ENCODE data around the gene DOK5.

DOK5 gene

GRCh38 chr20:54545676-54546358 is 70.4 kb downstream of the DOK5 start:
- DNase-seq: no peak
- in situ Hi-C loops (cut with MboI; ENCODE audit: low pct_unique_long_range_greater_than_20kb, low sequenced_read_pairs): no loop called here

- in situ Hi-C loops (cut with MboI; ENCODE audit: low pct_unique_long_range_greater_than_20kb, low sequenced_read_pairs): no loop called here
- no peak for DNase-seq
Observed at GRCh38 chr20:54548849-54549248, 73.5 kb downstream of the DOK5 start.

GRCh38 chr20:54549658-54550326 is 74.4 kb downstream of the DOK5 start:
- DNase-seq: no peak
- in situ Hi-C loops (cut with MboI; ENCODE audit: low pct_unique_long_range_greater_than_20kb, low sequenced_read_pairs): no loop called here

GRCh38 chr20:54550776-54551396 is 75.5 kb downstream of the DOK5 start:
- in situ Hi-C loops (cut with MboI; ENCODE audit: low pct_unique_long_range_greater_than_20kb, low sequenced_read_pairs): no loop called here
- DNase-seq: no peak

GRCh38 chr20:54554006-54554405 is 78.6 kb downstream of the DOK5 start:
- no peak for DNase-seq
- in situ Hi-C loops (cut with MboI; ENCODE audit: low pct_unique_long_range_greater_than_20kb, low sequenced_read_pairs): no loop called here

GRCh38 chr20:54555150-54555549 is 79.8 kb downstream of the DOK5 start:
- no peak for DNase-seq
- in situ Hi-C loops (cut with MboI; ENCODE audit: low pct_unique_long_range_greater_than_20kb, low sequenced_read_pairs): no loop called here

GRCh38 chr20:54556406-54556805 is 81.0 kb downstream of the DOK5 start:
- in situ Hi-C loops (cut with MboI; ENCODE audit: low pct_unique_long_range_greater_than_20kb, low sequenced_read_pairs): no loop called here
- DNase-seq: no peak

GRCh38 chr20:54557806-54558590 is 82.6 kb downstream of the DOK5 start:
- DNase-seq: no peak
- in situ Hi-C loops (cut with MboI; ENCODE audit: low pct_unique_long_range_greater_than_20kb, low sequenced_read_pairs): no loop called here

- in situ Hi-C loops (cut with MboI; ENCODE audit: low pct_unique_long_range_greater_than_20kb, low sequenced_read_pairs): no loop called here
- DNase-seq: no peak
Observed at GRCh38 chr20:54559890-54560289, 84.5 kb downstream of the DOK5 start.

- in situ Hi-C loops (cut with MboI; ENCODE audit: low pct_unique_long_range_greater_than_20kb, low sequenced_read_pairs): no loop called here
- no peak for DNase-seq
Observed at GRCh38 chr20:54560357-54560756, 85.0 kb downstream of the DOK5 start.

GRCh38 chr20:54565255-54565654 is 89.9 kb downstream of the DOK5 start:
- in situ Hi-C loops (cut with MboI; ENCODE audit: low pct_unique_long_range_greater_than_20kb, low sequenced_read_pairs): no loop called here
- DNase-seq: no peak

- in situ Hi-C loops (cut with MboI; ENCODE audit: low pct_unique_long_range_greater_than_20kb, low sequenced_read_pairs): no loop called here
- DNase-seq: no peak
Observed at GRCh38 chr20:54566031-54566688, 90.8 kb downstream of the DOK5 start.

- DNase-seq: no peak
- in situ Hi-C loops (cut with MboI; ENCODE audit: low pct_unique_long_range_greater_than_20kb, low sequenced_read_pairs): no loop called here
Observed at GRCh38 chr20:54570561-54570960, 95.2 kb downstream of the DOK5 start.

- in situ Hi-C loops (cut with MboI; ENCODE audit: low pct_unique_long_range_greater_than_20kb, low sequenced_read_pairs): no loop called here
Observed at GRCh38 chr20:54572665-54573435, 97.5 kb downstream of the DOK5 start.

GRCh38 chr20:54573838-54574237 is 98.4 kb downstream of the DOK5 start:
- in situ Hi-C loops (cut with MboI; ENCODE audit: low pct_unique_long_range_greater_than_20kb, low sequenced_read_pairs): no loop called here
- DNase-seq: no peak

More at GRCh38 chr20:54572665-54573435, 97.5 kb downstream of the DOK5 start:
- DNase-seq: no peak

- no peak for DNase-seq
- in situ Hi-C loops (cut with MboI; ENCODE audit: low pct_unique_long_range_greater_than_20kb, low sequenced_read_pairs): no loop called here
Observed at GRCh38 chr20:54576518-54576917, 101.1 kb downstream of the DOK5 start.

- DNase-seq: no peak
- in situ Hi-C loops (cut with MboI; ENCODE audit: low pct_unique_long_range_greater_than_20kb, low sequenced_read_pairs): no loop called here
Observed at GRCh38 chr20:54577637-54578036, 102.2 kb downstream of the DOK5 start.

- DNase-seq: no peak
- in situ Hi-C loops (cut with MboI; ENCODE audit: low pct_unique_long_range_greater_than_20kb, low sequenced_read_pairs): no loop called here
Observed at GRCh38 chr20:54585217-54585616, 109.8 kb downstream of the DOK5 start.

- no peak for DNase-seq
- in situ Hi-C loops (cut with MboI; ENCODE audit: low pct_unique_long_range_greater_than_20kb, low sequenced_read_pairs): no loop called here
Observed at GRCh38 chr20:54587408-54587807, 112.0 kb downstream of the DOK5 start.

Measured in KBM-7 (cell line).